ENCODE measurements around the gene FGD2. TPM values are rescaled to one million over a fixed set of nuclear protein-coding genes. Genes with fewer than 3 reads are reported as not detected.

Gene FGD2
- polyA plus RNA-seq, 2 donors: 4.1 to 4.3 TPM

DNA sequence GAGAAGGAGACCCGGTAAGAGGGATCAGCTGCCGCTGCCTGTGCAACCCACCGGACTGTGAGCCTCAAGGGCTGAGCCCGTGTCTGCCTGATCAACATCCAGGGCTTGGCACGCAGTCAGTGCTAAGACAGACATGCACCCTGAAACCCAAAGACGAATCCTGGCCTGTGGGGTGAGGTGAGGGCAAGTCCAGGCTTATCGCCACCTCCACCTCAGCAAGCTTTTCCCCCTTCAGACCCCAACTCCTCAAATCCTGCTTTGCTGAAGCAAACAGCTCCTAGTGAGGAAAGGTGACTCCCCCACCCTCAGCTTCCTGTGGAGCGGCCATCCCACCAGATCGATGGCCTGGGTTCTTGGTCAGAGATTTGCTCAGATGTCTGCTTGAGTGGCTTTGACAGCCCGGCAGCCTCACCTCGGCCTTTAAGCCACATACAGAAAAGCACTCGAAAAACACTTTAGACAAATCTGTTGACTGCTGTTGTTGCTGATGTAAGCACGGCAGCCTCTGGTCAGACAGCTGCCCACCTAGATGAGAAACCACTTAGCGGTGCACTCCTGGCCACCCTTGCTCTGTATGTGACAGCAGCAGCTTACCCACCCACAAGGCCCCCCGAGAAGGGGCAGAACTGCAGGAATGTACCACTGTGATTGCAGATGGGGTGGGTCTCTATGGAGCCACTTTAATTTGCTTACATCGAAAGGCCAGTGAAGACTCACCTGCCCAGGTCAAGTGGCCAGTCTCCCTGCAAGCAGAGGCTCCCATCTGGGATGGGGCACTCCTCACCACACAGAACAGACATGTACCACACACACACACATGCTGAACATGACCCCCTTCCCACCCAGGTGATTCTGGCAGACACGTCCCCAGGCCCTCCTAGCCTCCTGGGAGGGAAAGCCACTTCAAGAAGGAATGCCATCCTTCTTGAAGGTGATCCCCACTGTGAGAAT, 34.3 kb upstream of the FGD2 start:
- Histone ChIP-seq H3K27ac (ENCODE audit: low read depth in 2 of 2, low read length in 1 of 2) (no peak overlapping the region), H3K36me3 (ENCODE audit: control insufficient read depth in 2 of 2, insufficient read depth in 2 of 2, low read length in 1 of 2) (peaks cover 62 to 71% of the 10 kb centered on the region in 2 donors), H3K4me1 (ENCODE audit: control insufficient read depth in 2 of 2, insufficient read depth in 2 of 2, low read length in 1 of 2) (peaks cover 7 to 17% of the 10 kb centered on the region in 2 donors), H3K9me3 (ENCODE audit: control insufficient read depth in 2 of 2, insufficient read depth in 1 of 2, low read depth in 1 of 2, low read length in 1 of 2) (no peaks in the 10 kb centered on the region), H3K4me3 (ENCODE audit: low read depth in 1 of 2, low read length in 2 of 2) (no peak overlapping the region), H3K27me3 (ENCODE audit: control insufficient read depth in 1 of 2, insufficient read depth in 2 of 2, low read length in 2 of 2) (no peaks in the 10 kb centered on the region)
- 71 to 79% methylated on average over 17 of the region's 17 CpGs for WGBS, 2 donors

DNA sequence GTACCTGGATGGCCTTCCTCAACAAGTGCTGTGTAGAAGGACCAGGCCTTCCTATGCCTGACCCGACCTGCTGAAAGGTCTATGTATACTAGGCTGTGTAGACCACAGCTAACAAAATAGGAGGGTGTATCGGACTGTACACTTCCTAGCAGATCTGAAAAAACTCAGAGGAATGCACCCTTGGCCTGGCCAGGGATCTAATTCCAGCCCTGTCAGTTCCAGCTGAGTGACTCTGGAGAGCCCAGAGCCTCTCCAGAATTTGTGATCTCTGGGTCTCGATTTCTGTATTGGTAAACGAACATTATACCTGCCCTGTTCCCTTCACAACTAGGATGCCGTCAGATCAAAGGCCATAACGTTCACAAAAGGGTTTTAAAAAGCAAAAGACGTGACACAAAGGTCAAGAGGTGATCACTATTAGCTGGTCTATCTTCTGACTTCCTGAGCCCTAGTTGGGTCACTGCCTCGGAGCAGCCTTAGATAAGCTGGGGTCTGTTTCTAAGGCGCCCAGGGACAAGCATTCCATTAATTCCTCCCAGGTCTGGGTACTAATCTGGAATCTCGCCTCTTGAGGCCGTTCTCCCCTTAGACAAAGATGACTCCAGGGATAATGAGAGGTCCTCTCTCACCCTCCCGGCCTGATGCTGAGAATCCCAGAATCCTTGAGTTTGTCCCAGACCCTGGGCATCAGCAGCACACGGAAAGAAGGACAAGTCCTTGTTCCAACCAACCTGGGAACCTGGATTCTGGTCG, 33.4 kb upstream of the FGD2 start:
- Histone ChIP-seq H3K27ac (ENCODE audit: low read depth in 2 of 2, low read length in 1 of 2) (no peak overlapping the region), H3K4me3 (ENCODE audit: low read depth in 1 of 2, low read length in 2 of 2) (no peak overlapping the region), H3K36me3 (ENCODE audit: control insufficient read depth in 2 of 2, insufficient read depth in 2 of 2, low read length in 1 of 2) (peaks cover 69 to 80% of the 10 kb centered on the region in 2 donors), H3K9me3 (ENCODE audit: control insufficient read depth in 2 of 2, insufficient read depth in 1 of 2, low read depth in 1 of 2, low read length in 1 of 2) (no peaks in the 10 kb centered on the region), H3K4me1 (ENCODE audit: control insufficient read depth in 2 of 2, insufficient read depth in 2 of 2, low read length in 1 of 2) (peaks cover 7 to 17% of the 10 kb centered on the region in 2 donors), H3K27me3 (ENCODE audit: control insufficient read depth in 1 of 2, insufficient read depth in 2 of 2, low read length in 2 of 2) (no peaks in the 10 kb centered on the region)
- 79 to 83% methylated on average over 14 of the region's 14 CpGs for WGBS, 2 donors

DNA sequence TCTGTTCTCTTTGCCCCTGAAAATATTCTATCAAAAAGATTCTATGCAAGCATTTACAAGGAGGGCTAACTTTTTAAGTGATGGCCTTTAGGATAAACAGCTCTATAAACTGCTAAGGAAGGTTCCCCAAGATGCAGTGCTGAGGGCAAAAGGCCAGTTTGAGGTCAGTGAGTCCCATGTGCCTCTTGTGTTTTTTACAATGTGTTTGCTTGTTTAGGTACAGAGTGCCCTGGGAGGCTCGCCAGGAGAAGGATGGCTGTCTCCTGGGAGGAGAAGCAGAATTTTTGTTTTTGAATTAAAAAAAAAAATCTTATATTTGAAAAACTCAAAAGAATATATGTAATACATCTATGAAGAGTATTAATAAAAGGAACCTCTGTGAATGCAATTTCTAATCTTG, 32.3 kb upstream of the FGD2 start:
- H3K27me3 ChIP-seq (ENCODE audit: control insufficient read depth in 1 of 2, insufficient read depth in 2 of 2, low read length in 2 of 2): no peaks in the 10 kb centered on the region
- 92 to 97% methylated on average over 1 of the region's 1 CpG for WGBS, 2 donors
- H3K27ac ChIP-seq (ENCODE audit: low read depth in 2 of 2, low read length in 1 of 2): no peak overlapping the region
- peaks cover 75 to 84% of the 10 kb centered on the region in 2 donors for H3K36me3 ChIP-seq (ENCODE audit: control insufficient read depth in 2 of 2, insufficient read depth in 2 of 2, low read length in 1 of 2)
- no peak overlapping the region for H3K4me3 ChIP-seq (ENCODE audit: low read depth in 1 of 2, low read length in 2 of 2)
- no peaks in the 10 kb centered on the region for H3K9me3 ChIP-seq (ENCODE audit: control insufficient read depth in 2 of 2, insufficient read depth in 1 of 2, low read depth in 1 of 2, low read length in 1 of 2)
- peaks cover 7 to 17% of the 10 kb centered on the region in 2 donors for H3K4me1 ChIP-seq (ENCODE audit: control insufficient read depth in 2 of 2, insufficient read depth in 2 of 2, low read length in 1 of 2)

DNA sequence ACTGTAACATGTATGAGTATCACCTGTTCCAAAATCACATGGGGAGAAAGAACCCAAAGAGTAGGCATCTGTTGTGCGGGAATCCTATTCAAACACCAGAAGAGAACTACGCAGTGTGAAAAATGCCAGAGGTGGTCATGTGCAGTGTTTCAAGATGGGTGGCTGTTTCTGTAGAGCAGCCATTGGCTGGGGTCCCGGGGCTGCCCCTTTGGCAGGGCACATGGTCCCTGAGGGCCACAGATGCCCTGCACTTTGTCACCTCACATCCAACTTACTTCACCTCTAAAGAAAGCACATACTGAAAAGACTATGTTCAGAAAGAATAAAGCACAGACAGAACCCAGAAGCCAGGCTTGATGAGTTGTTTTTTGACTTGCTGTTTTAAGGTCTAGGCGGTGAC, 31.8 kb upstream of the FGD2 start:
- Histone ChIP-seq H3K36me3 (ENCODE audit: control insufficient read depth in 2 of 2, insufficient read depth in 2 of 2, low read length in 1 of 2) (peaks cover 73 to 83% of the 10 kb centered on the region in 2 donors), H3K4me3 (ENCODE audit: low read depth in 1 of 2, low read length in 2 of 2) (no peak overlapping the region), H3K27ac (ENCODE audit: low read depth in 2 of 2, low read length in 1 of 2) (no peak overlapping the region), H3K4me1 (ENCODE audit: control insufficient read depth in 2 of 2, insufficient read depth in 2 of 2, low read length in 1 of 2) (peaks cover 4 to 17% of the 10 kb centered on the region in 2 donors), H3K27me3 (ENCODE audit: control insufficient read depth in 1 of 2, insufficient read depth in 2 of 2, low read length in 2 of 2) (no peaks in the 10 kb centered on the region), H3K9me3 (ENCODE audit: control insufficient read depth in 2 of 2, insufficient read depth in 1 of 2, low read depth in 1 of 2, low read length in 1 of 2) (no peaks in the 10 kb centered on the region)
- 93 to 94% methylated on average over 4 of the region's 4 CpGs for WGBS, 2 donors

DNA sequence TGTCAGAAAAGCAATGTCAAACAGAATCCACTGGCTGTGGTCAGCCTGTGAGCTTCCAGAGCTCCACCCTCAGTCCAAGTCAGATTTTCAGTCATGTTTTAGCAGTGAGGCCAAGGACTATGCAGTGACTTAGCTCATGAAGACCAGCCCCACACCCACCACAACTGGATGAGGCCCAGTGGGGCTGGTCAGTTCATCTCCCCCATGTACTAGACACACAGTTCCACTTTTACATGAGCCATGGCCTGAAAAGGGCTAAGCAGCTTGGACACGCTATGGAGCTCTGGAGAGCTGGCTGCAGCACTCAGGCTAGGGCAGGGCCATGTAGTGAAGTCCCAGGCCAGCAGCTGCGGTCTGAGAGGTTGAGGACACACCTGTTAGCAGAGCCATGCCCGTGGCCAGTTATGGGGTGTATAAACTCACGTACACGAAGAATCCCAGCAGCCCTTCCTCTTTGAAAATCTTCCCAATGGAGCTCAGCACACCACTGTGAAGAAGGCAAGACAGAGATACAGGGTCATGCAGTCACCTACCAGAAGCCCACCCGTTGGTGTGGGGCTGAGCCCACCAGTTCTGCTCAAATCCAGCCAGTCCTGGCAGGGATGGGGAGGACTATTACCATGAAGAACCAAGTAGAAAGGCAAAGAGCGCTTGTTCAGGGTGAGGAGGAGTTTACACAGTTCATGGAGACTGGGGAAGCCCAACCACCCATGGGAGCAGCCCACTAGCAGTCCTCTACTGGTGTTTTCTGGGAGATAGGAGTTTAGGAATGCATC, 30.0 kb upstream of the FGD2 start:
- H3K9me3 ChIP-seq (ENCODE audit: control insufficient read depth in 2 of 2, insufficient read depth in 1 of 2, low read depth in 1 of 2, low read length in 1 of 2): no peaks in the 10 kb centered on the region
- no peak overlapping the region for H3K4me3 ChIP-seq (ENCODE audit: low read depth in 1 of 2, low read length in 2 of 2)
- 88 to 90% methylated on average over 7 of the region's 7 CpGs for WGBS, 2 donors
- peaks cover 0 to 7% of the 10 kb centered on the region in 2 donors for H3K4me1 ChIP-seq (ENCODE audit: control insufficient read depth in 2 of 2, insufficient read depth in 2 of 2, low read length in 1 of 2)
- H3K36me3 ChIP-seq (ENCODE audit: control insufficient read depth in 2 of 2, insufficient read depth in 2 of 2, low read length in 1 of 2): peaks cover 58 to 68% of the 10 kb centered on the region in 2 donors
- H3K27me3 ChIP-seq (ENCODE audit: control insufficient read depth in 1 of 2, insufficient read depth in 2 of 2, low read length in 2 of 2): no peaks in the 10 kb centered on the region
- no peak overlapping the region for H3K27ac ChIP-seq (ENCODE audit: low read depth in 2 of 2, low read length in 1 of 2)

DNA sequence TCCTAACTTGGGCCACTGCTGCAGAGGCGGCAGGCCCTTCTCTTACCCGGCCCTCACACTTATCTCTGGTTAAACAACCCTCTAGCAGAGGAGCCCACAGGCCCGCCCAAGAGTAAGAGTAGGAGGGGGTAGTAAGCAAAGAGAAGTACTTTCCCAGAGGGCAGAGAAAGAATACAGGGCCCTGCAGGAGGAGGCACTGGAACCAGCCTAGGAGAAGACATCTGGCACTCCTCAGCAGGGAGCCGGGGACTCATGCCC, 29.5 kb upstream of the FGD2 start:
- H3K9me3 ChIP-seq (ENCODE audit: control insufficient read depth in 2 of 2, insufficient read depth in 1 of 2, low read depth in 1 of 2, low read length in 1 of 2): no peaks in the 10 kb centered on the region
- no peak overlapping the region for H3K27ac ChIP-seq (ENCODE audit: low read depth in 2 of 2, low read length in 1 of 2)
- peaks cover 0 to 4% of the 10 kb centered on the region in 2 donors for H3K4me1 ChIP-seq (ENCODE audit: control insufficient read depth in 2 of 2, insufficient read depth in 2 of 2, low read length in 1 of 2)
- H3K27me3 ChIP-seq (ENCODE audit: control insufficient read depth in 1 of 2, insufficient read depth in 2 of 2, low read length in 2 of 2): no peaks in the 10 kb centered on the region
- peaks cover 57 to 66% of the 10 kb centered on the region in 2 donors for H3K36me3 ChIP-seq (ENCODE audit: control insufficient read depth in 2 of 2, insufficient read depth in 2 of 2, low read length in 1 of 2)
- H3K4me3 ChIP-seq (ENCODE audit: low read depth in 1 of 2, low read length in 2 of 2): no peak overlapping the region
- WGBS, 2 donors: 86 to 89% methylated on average over 4 of the region's 4 CpGs

DNA sequence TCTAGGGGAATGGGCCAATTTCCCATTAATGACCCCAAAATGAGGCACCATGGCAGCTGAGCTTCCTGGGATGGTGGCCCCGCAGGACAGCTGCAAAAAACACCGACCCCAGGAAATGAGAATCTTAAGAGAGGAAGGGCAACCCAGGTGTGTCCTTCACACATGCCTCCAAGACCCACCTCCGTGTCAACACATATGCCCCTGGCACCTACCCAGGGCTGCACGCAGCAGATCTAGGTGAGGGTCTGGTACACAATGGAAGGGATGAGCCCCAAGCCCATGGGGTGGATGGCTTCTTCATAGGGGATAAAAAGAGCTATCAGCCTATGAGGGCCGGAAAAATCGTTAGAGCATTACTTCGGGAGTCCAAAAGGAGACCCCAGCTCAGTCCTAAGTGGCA, 28.9 kb upstream of the FGD2 start:
- Histone ChIP-seq H3K4me1 (ENCODE audit: control insufficient read depth in 2 of 2, insufficient read depth in 2 of 2, low read length in 1 of 2) (peaks cover 0 to 3% of the 10 kb centered on the region in 2 donors), H3K27me3 (ENCODE audit: control insufficient read depth in 1 of 2, insufficient read depth in 2 of 2, low read length in 2 of 2) (no peaks in the 10 kb centered on the region), H3K36me3 (ENCODE audit: control insufficient read depth in 2 of 2, insufficient read depth in 2 of 2, low read length in 1 of 2) (peaks cover 54 to 64% of the 10 kb centered on the region in 2 donors), H3K4me3 (ENCODE audit: low read depth in 1 of 2, low read length in 2 of 2) (no peak overlapping the region), H3K27ac (ENCODE audit: low read depth in 2 of 2, low read length in 1 of 2) (no peak overlapping the region), H3K9me3 (ENCODE audit: control insufficient read depth in 2 of 2, insufficient read depth in 1 of 2, low read depth in 1 of 2, low read length in 1 of 2) (no peaks in the 10 kb centered on the region)
- WGBS, 2 donors: 96% methylated on average over 7 of the region's 7 CpGs

DNA sequence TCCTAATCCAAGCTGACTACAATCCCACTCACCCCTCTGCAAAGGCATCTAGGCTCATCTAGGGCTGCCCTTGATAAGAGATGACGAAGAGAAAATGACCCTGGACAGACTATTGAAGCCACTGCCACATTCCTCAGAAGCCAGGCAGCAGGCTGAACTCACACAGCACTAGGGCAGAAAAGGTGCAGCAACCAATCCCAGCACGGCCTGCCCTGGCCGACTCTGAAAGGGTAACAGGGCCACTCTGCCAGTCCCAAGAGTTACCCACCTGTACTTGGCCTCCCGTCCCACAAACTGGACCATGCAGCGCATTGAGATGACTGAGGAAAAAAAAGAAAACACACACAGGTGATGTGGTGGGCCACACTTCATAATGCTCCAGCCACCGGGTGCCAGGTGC, 28.5 kb upstream of the FGD2 start:
- H3K27me3 ChIP-seq (ENCODE audit: control insufficient read depth in 1 of 2, insufficient read depth in 2 of 2, low read length in 2 of 2): no peaks in the 10 kb centered on the region
- H3K9me3 ChIP-seq (ENCODE audit: control insufficient read depth in 2 of 2, insufficient read depth in 1 of 2, low read depth in 1 of 2, low read length in 1 of 2): no peaks in the 10 kb centered on the region
- peaks cover 51 to 59% of the 10 kb centered on the region in 2 donors for H3K36me3 ChIP-seq (ENCODE audit: control insufficient read depth in 2 of 2, insufficient read depth in 2 of 2, low read length in 1 of 2)
- 91 to 95% methylated on average over 6 of the region's 6 CpGs for WGBS, 2 donors
- peaks cover 0 to 3% of the 10 kb centered on the region in 2 donors for H3K4me1 ChIP-seq (ENCODE audit: control insufficient read depth in 2 of 2, insufficient read depth in 2 of 2, low read length in 1 of 2)
- no peak overlapping the region for H3K27ac ChIP-seq (ENCODE audit: low read depth in 2 of 2, low read length in 1 of 2)
- no peak overlapping the region for H3K4me3 ChIP-seq (ENCODE audit: low read depth in 1 of 2, low read length in 2 of 2)

DNA sequence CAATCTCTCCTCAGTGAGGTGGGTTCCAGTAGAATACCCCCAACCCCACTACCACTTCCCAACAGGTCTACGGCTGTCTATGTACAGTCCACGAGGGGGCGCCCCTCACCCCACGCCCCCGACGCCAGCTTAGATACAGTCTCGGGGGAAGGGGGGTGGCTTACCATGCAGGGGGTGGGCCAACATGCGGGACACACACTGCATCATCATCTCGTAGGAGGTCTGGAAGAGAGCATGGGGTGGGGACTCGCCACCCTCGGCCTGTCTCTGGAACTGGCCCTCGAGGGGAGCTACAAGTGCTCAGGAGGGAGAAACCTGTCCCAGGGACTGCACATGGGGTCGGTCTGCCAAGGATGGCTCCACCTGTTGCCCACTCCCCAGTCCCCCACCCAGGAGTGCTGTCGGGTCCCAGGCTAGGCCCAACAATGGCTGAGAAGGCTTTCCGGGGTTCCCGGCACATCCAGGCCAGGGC, 27.9 kb upstream of the FGD2 start:
- no peak overlapping the region for H3K27ac ChIP-seq (ENCODE audit: low read depth in 2 of 2, low read length in 1 of 2)
- no peaks in the 10 kb centered on the region for H3K27me3 ChIP-seq (ENCODE audit: control insufficient read depth in 1 of 2, insufficient read depth in 2 of 2, low read length in 2 of 2)
- H3K9me3 ChIP-seq (ENCODE audit: control insufficient read depth in 2 of 2, insufficient read depth in 1 of 2, low read depth in 1 of 2, low read length in 1 of 2): no peaks in the 10 kb centered on the region
- peaks cover 45 to 54% of the 10 kb centered on the region in 2 donors for H3K36me3 ChIP-seq (ENCODE audit: control insufficient read depth in 2 of 2, insufficient read depth in 2 of 2, low read length in 1 of 2)
- 76 to 79% methylated on average over 16 of the region's 16 CpGs for WGBS, 2 donors
- no peak overlapping the region for H3K4me3 ChIP-seq (ENCODE audit: low read depth in 1 of 2, low read length in 2 of 2)
- peaks cover 0 to 3% of the 10 kb centered on the region in 2 donors for H3K4me1 ChIP-seq (ENCODE audit: control insufficient read depth in 2 of 2, insufficient read depth in 2 of 2, low read length in 1 of 2)
